Occipital lobe (tissue), 2 donors: ENCODE data around the gene LPAR6. TPM values are rescaled to one million over a fixed set of nuclear protein-coding genes. Genes with fewer than 3 reads are reported as not detected.

Source experiments
- DNase-seq: peaks from one replicate; lab custom pipeline; 2025; lab: John Stamatoyannopoulos, UW
- total RNA-seq: library from RNA; depleted of rRNA; stranded (reverse); fragments of >200 nt; gene quantifications from one replicate; pipeline ENCODE4 v1.2.3, GENCODE V29; 2014

The LPAR6 gene
- total RNA-seq, 1 donor from 2014 or later = 15.4 TPM

- DNase-seq = no peak
Measured at GRCh38 chr13:48415516-48415915, 2.6 kb upstream of the LPAR6 start.

GRCh38 chr13:48414501-48414900 lies 1.6 kb upstream of the LPAR6 start:
- no peak for DNase-seq

GRCh38 chr13:48411841-48412531 lies 927 bp downstream of the LPAR6 start:
- DNase-seq = no peak

GRCh38 chr13:48411147-48411794 lies 1.6 kb downstream of the LPAR6 start:
- no peak for DNase-seq

- DNase-seq = no peak
Measured at GRCh38 chr13:48410199-48410598, 2.7 kb downstream of the LPAR6 start.

- no peak for DNase-seq
Measured at GRCh38 chr13:48405875-48406274, 7.0 kb downstream of the LPAR6 start.

GRCh38 chr13:48404952-48405351 lies 8.0 kb downstream of the LPAR6 start:
- no peak for DNase-seq

- DNase-seq = no peak
Measured at GRCh38 chr13:48403913-48404312, 9.0 kb downstream of the LPAR6 start.

- no peak for DNase-seq
Measured at GRCh38 chr13:48403151-48403631, 9.7 kb downstream of the LPAR6 start.

- no peak for DNase-seq
Measured at GRCh38 chr13:48402325-48402932, 10.5 kb downstream of the LPAR6 start.

- DNase-seq = no peak
Measured at GRCh38 chr13:48401480-48401879, 11.4 kb downstream of the LPAR6 start.

- DNase-seq = no peak
Measured at GRCh38 chr13:48400850-48401291, 12.0 kb downstream of the LPAR6 start.

GRCh38 chr13:48400090-48400694 lies 12.7 kb downstream of the LPAR6 start:
- no peak for DNase-seq

- DNase-seq = no peak
Measured at GRCh38 chr13:48398450-48399095, 14.3 kb downstream of the LPAR6 start.

- no peak for DNase-seq
Measured at GRCh38 chr13:48397744-48398143, 15.2 kb downstream of the LPAR6 start.

GRCh38 chr13:48393698-48394085 lies 19.2 kb downstream of the LPAR6 start:
- no peak for DNase-seq

GRCh38 chr13:48393030-48393697 lies 19.7 kb downstream of the LPAR6 start:
- no peak for DNase-seq

GRCh38 chr13:48391257-48391656 lies 21.7 kb downstream of the LPAR6 start:
- DNase-seq = no peak

- no peak for DNase-seq
Measured at GRCh38 chr13:48386816-48387215, 26.1 kb downstream of the LPAR6 start.

GRCh38 chr13:48383384-48383783 lies 29.5 kb downstream of the LPAR6 start:
- no peak for DNase-seq

- DNase-seq = no peak
Measured at GRCh38 chr13:48380581-48380980, 32.3 kb downstream of the LPAR6 start.
